NOMO-1 treated with dmso at 0.1 percent for 144 hours (cell line): ENCODE data around the gene TMEM63B.
"Not testable (repeated sequence)": the region's sequence is repeated elsewhere in the genome, so short reads cannot be mapped to it uniquely, and the experiment has no call there.

Experiments used
- DNase-seq: peaks from one replicate; lab custom pipeline; 2025; ENCODE audit not compliant: unreplicated experiment; lab: John Stamatoyannopoulos, UW

Gene TMEM63B

DNA sequence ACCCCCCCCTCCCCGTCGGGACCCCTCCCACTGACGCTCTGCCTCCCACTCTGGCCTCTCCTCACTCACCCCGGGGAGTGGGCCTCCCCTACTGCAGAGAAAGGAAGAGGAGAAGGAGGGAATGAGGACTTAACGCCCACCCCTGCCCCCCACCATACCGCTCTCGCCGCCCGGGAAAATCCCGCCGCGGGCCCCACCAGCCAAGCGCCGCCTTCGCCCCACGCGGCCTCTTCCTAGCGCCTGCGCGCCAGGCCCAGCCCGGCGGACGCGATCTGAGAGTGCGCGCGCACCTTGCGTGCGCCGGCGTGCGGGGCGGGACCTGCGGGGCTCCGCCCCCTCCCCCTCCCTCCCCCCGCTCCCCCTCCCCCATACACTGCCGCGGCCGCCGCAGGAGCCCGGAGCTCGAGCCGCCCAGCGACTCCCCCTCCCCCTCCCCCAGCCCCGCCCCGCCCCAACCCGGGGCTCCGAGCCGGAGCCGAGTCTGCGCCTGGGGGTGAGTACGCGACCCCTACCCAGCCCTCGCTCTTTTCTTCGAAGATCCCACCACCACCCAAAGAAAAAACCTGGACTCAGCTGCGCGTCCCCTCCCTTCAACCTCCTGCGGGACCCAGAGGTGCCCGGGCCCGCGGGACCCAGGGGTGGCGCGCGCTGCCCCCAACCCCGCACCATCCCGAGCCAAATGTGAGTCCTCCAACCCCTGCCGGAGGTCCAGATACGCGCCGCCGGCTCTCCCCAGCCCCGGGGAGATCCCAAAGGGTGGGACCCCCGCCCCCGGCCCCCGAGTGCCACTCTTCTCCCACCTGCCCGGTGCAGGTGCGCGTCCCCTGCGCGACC, at the start of gene TMEM63B, which contains the start of gene MRPL14:
TSS of gene TMEM63B (plus strand) at position 369 of the 834 bp plus-strand sequence. CDS start 7,031 bp downstream, outside the sequence.
TSS of gene MRPL14 (minus strand) at position 267 of the 834 bp plus-strand sequence. CDS start 10,841 bp downstream, outside the sequence.
- peak; percentile 73 for DNase-seq

DNA sequence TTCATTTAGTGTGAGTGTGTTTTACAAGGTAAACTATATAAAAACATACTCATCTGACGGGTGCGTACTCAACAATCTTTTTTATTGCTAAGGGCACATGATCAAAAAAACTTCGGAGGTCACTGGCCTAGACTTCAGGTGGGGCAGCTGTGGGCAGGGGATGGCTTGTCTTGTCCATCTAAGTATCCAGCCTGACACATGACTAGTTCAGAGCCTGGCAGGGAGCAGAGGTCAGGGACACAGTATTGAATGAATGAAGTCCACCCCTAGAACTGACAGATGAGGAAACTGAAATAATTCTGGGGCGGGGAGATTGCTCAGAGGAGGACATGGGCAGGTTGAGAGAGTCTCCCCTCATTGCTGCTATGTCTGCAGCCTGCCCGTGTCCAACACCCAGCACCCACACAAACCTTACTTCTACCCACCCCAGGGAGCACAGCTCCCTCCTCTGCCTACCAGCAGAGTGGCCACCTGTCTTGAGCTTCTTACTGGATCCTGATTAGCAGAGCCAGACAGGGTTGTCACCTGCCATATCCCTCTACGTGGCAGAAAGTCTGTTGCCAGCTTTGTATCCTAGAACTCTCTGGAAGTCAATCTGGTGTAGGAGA, 49.0 kb upstream of the TMEM63B start:
- no peak for DNase-seq

DNA sequence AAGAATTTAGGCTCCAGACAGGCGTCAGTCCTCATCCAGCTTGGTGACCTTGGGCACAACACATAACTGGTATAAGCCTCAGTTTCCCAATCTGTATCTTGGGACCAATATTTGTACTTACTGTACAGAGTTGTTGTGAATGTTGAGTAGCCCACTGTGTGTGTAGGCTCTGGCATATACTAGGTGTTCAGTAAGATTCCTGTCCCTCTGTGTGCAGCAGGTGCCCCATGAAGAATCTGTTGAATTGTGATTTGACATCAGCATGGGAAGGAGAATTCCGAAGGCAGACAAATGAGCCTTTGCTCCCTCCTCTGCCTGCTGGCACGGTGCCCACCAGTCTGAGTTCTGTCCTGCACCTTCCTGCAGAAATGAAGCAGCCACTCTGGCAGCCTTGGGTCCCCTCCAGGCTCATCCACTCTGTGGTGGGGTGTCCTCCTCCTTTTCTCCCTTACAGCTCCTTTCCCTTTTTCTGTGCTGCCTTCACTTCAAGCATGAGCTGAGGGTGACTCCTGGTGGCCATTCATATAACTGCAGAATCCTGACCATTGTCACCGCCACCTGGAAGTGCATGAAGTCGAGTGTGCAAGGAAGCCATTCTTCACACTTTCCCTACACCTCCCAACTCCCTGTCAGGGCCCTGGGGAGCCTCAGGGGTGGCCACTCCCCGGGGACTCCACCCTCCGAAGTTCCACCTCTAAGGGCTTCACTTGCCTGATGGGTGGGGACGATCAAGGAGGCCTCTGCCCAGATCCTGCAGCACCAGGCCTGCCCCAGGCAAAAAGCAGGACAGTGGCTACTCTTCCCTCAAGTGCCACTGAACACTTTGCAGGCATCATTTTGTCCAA, 48.3 kb upstream of the TMEM63B start:
- DNase-seq = no peak

DNA sequence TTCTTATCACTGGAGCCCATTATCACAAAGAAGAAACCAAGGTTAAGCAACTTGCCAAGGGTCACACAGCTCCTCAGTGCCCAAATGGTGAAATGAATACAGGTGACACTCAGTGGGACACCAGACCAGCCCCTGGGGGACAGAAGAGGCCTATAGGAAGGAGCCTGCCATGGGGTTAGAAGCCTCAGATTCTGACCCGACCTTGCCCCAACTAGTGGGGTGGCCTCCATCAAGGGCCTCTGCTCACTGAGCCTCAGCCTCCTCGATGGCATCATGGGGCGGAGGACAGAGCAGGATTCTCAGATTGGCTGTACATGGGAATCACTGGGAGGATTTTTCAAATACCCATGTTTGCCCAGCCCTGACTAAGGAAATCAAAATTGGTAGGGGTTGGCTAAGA, 47.7 kb upstream of the TMEM63B start:
- no peak for DNase-seq

DNA sequence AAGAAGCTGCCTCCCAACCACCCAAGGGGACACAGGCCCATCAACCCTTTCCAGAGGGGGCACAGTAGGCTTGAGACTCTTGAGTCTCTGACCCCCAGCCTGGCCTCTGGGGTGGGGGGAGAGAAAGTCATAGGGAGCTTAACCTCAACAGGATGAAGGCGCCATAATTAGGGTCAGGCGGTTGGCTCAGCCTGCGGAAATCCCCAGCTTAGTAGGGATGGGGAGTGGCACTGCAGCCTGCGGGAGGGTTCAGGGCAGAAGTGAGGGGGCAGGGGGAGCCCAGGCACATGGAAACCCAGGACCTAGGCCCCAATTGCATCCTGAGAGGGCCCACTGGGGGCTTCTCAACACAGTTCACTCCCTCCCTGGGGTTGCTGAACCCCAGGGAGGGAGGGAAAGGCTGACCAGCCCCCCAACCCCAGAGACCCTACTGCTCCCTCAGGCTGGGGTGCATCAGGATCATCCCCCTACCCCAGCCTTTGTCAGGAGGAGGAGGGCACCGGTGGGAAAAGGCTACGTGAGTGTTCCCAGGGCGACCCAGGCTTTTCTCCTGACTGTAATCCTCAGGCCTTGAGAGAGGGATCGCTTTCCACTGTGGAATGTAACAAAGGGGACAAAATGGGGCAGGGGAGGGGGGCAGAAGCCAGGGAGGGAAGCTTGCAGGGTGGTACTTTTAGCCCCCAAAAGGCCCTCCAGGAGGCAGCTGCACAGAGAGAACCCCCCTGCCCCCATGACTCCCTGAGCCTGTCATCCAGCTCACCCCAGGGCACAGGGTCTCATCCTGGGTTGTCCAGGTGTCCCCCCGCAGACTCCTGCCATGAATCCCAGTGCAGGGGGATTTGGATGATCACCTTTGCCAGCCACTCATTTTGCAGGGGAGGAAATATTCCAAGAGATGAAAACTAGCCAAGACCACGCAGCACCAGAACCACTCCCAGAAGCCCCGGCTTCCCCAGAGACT, 46.5 kb upstream of the TMEM63B start:
- no peak for DNase-seq

DNA sequence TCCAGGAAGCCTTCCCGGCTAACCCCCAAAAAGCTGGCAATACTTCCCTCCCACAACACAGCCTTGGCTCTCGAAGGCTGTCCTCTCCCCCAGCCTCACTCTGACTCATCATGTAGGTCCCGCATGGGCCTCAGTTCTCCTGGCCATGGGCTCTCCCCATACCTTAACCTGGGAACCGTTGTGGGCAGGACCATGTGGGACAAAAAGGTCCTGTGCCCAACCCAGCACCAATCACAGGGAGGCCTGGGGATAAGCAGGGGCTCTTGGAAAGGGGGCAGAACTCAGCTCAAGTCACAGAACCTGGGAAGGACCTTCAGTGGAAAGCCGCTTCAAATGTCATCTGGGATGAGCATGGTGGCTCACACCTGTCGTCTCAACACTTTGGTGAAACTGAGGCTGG, 45.6 kb upstream of the TMEM63B start:
- no peak for DNase-seq

DNA sequence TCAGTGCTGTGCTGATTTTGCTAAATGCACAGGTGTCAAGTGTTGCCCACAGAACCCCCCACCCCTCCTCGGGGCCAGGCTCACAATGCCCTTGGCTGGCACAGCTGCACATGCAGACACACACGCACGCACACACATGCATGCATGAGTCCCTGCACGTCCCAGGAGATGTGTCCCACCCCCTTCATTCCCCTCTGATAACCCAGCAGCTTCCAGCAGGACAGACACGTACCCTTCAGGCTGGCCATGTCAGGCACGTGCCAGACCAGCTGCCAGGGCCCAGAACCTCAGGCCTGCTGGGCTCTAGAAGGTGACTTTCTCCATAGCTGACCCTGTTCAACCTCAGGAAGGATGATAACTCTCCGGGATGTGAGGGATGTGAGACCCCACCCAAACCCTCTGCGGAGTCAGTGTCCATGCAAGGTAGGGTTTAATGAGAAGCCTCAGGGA, 44.5 kb upstream of the TMEM63B start:
- no peak for DNase-seq

DNA sequence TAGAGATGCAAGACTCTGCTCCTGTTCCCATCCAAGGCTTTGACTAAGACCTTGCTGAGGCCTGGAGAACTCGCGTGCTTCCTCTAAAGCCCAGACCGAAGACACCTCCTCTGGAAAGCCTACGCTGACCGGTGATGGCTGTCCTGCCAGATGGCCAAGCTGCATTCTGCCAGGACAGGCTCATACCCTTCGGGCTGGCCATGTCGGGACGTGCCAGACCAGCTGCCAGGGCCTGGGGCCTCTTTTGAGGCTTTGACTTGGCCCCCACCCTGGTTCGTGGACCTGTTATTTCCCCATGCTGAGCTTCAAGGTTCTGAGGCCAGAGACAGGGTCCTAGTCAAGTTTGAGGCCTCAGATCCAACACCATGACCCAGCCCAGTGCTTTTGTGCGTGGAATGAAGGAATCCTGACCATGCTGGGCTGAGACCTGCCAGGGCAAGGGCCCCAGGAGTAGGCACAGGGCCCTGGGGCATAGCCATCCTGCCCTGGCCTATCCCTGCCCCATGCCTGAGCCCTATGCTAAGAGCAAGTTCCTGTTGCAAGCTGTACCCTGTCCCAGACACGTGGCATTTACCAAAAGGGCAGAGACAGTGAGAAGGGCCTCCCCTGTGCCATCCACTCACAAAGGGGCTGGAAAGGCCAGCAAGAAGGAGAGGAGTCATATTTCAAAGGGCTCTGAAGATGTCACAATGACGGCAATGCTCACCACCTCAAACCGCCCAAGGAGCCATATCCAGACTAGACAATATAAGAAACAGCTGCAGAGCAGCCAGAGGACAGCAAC, 42.9 kb upstream of the TMEM63B start:
- DNase-seq = no peak

GRCh38 chr6:44085219-44085618, 42.1 kb upstream of the TMEM63B start:
- DNase-seq = no peak

- no peak for DNase-seq
Measured at GRCh38 chr6:44086931-44087574, 40.3 kb upstream of the TMEM63B start.

- DNase-seq = no peak
Measured at GRCh38 chr6:44087623-44088022, 39.7 kb upstream of the TMEM63B start.

- DNase-seq = no peak
Measured at GRCh38 chr6:44088827-44089590, 38.3 kb upstream of the TMEM63B start.

- no peak for DNase-seq
Measured at GRCh38 chr6:44090465-44090864, 36.9 kb upstream of the TMEM63B start.

DNA sequence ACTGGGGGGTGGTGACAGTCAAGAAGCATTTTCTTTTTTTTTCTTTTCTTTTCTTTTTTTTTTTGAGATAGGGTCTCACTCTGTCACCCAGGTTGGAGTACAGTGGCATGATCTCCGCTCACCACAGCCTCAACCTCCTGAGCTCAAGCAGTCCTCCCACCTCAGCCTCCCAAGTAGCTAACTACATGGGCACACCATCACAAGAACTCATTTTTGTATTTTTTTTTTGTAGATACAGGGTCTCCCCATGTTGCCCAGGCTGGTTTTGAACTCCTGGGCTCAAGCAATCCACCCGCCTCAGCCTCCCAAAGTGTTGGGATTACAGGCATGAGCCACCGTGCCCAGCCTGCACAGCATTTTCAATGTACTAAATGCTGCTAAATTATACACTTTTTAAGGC, 36.0 kb upstream of the TMEM63B start:
- not testable (repeated sequence) for DNase-seq

GRCh38 chr6:44091981-44092884, 35.1 kb upstream of the TMEM63B start:
- no peak for DNase-seq

DNA sequence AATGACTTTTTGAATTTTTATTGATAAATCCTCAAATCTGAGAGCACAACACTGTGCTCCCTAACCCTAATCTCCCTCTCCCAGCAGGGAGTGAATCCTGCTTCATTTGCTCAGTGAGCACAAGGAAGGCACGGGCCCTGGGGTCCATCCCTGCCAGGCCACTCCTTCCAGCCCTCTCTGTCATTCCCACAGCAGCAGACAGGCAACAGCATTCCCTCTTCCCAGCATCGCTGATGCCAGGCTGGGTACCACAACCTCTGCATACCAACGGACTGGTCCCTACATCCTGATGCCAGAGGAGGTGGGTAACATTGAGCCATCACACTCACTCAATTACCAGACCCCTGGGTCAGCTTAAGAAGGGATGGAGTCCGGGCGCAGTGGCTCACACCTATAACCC, 34.3 kb upstream of the TMEM63B start:
- no peak for DNase-seq

DNA sequence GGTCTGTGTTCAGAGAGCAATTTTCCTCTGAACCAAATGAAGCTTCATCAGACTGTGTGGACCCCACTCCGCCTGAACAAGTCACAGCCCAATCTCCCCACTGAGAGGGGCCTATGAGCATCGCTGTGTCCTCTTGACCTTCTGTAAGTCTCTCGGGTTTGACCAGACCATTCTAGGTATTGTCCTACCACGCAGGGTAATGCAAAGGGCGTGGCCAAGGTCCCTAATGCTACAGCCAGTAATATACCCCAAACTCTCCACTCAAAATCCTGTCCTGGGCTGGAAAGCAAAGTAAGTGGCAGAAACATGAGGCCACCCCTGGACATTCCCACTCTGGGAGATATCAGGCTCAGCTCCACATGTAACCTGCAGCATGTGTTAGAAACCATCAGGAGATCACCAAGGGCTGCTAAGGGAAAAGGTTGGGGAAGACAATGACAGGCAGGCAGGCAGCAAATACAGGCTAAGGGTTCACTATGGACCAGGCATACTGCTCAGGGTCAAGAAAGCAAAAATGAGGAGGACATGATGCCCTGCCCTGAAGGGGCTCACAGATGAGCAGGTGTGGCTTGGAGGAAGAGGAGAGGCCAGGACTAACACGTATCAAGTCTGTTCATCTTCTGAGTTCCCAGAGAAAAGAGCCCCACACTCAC, 33.5 kb upstream of the TMEM63B start:
- no peak for DNase-seq
